Measurements from ENCODE around the gene RPL36A.

The RPL36A gene

GRCh38 chrX:101393530-101394305 is 2.9 kb downstream of the RPL36A start:
- no peak for TF ChIP-seq CTCF (IDR thresholded peaks at IDR 0.05; ENCODE audit: low read depth, low read length)
- no peak overlapping the region for H3K4me3 ChIP-seq (ENCODE audit: low read depth, low read length)

- H3K4me3 ChIP-seq (ENCODE audit: low read depth, low read length) = no peak overlapping the region
These were observed 3.6 kb downstream of the RPL36A start for GRCh38 chrX:101394372-101394771.

GRCh38 chrX:101395789-101396188 is 5.0 kb downstream of the RPL36A start:
- TF ChIP-seq CTCF (IDR thresholded peaks at IDR 0.05; ENCODE audit: low read depth, low read length) = no peak
- no peak overlapping the region for H3K4me3 ChIP-seq (ENCODE audit: low read depth, low read length)

More at GRCh38 chrX:101394372-101394771, 3.6 kb downstream of the RPL36A start:
- TF ChIP-seq CTCF (IDR thresholded peaks at IDR 0.05; ENCODE audit: low read depth, low read length) = no peak

GRCh38 chrX:101397779-101398178 is 7.0 kb downstream of the RPL36A start:
- no peak overlapping the region for H3K4me3 ChIP-seq (ENCODE audit: low read depth, low read length)
- TF ChIP-seq CTCF (IDR thresholded peaks at IDR 0.05; ENCODE audit: low read depth, low read length) = no peak

- no peak for TF ChIP-seq CTCF (IDR thresholded peaks at IDR 0.05; ENCODE audit: low read depth, low read length)
- no peak overlapping the region for H3K4me3 ChIP-seq (ENCODE audit: low read depth, low read length)
These were observed 7.9 kb downstream of the RPL36A start for GRCh38 chrX:101398694-101399093.

- no peak overlapping the region for H3K4me3 ChIP-seq (ENCODE audit: low read depth, low read length)
- no peak for TF ChIP-seq CTCF (IDR thresholded peaks at IDR 0.05; ENCODE audit: low read depth, low read length)
These were observed 9.0 kb downstream of the RPL36A start for GRCh38 chrX:101399825-101400224.

GRCh38 chrX:101407167-101407747 is 16.4 kb downstream of the RPL36A start:
- H3K4me3 ChIP-seq (ENCODE audit: low read depth, low read length) = peak overlapping the region; percentile 69
- TF ChIP-seq CTCF (IDR thresholded peaks at IDR 0.05; ENCODE audit: low read depth, low read length) = no peak
